Activated naive CD4-positive, alpha-beta T cell treated with anti-CD3 and anti-CD28 coated beads, Interleukin-2, amount 10 ng/mL, durations not matched to agents 7 days and 5 days (primary cell): ENCODE data around the gene ATN1.
A peak's percentile ranks its signal among the peaks of the same experiment; 100 is the strongest.

Source experiments
- CTCF ChIA-PET: fragments of 350-600 bp; sonication (Branson Sonifier 250); formaldehyde crosslinking; loops from one replicate; lab custom pipeline; 2021; ENCODE audit warnings: antibody characterized with exemption; lab: Charles Lee
- DNase-seq: peaks from one replicate; pipeline ENCODE4 v3.0.0-alpha.2; 2020
- H3K27ac Mint-ChIP-seq: one replicate; pipeline ENCODE4 v1.8.0; 2021; ENCODE audit warnings: mild to moderate bottlenecking, moderate library complexity, mixed read lengths
- H3K27me3 Mint-ChIP-seq: one replicate; pipeline ENCODE4 v1.8.0; 2021; ENCODE audit warnings: mild to moderate bottlenecking, mixed read lengths
- H3K36me3 Mint-ChIP-seq: one replicate; pipeline ENCODE4 v1.8.0; 2021; ENCODE audit warnings: mixed read lengths
- H3K4me1 Mint-ChIP-seq: one replicate; pipeline ENCODE4 v1.8.0; 2021; ENCODE audit warnings: mixed read lengths
- H3K4me3 Mint-ChIP-seq: one replicate; pipeline ENCODE4 v1.8.0; 2021; ENCODE audit warnings: mild to moderate bottlenecking, moderate library complexity, mixed read lengths
- H3K9me3 Mint-ChIP-seq: one replicate; pipeline ENCODE4 v1.8.0; 2021; ENCODE audit warnings: mixed read lengths

The ATN1 gene

DNA sequence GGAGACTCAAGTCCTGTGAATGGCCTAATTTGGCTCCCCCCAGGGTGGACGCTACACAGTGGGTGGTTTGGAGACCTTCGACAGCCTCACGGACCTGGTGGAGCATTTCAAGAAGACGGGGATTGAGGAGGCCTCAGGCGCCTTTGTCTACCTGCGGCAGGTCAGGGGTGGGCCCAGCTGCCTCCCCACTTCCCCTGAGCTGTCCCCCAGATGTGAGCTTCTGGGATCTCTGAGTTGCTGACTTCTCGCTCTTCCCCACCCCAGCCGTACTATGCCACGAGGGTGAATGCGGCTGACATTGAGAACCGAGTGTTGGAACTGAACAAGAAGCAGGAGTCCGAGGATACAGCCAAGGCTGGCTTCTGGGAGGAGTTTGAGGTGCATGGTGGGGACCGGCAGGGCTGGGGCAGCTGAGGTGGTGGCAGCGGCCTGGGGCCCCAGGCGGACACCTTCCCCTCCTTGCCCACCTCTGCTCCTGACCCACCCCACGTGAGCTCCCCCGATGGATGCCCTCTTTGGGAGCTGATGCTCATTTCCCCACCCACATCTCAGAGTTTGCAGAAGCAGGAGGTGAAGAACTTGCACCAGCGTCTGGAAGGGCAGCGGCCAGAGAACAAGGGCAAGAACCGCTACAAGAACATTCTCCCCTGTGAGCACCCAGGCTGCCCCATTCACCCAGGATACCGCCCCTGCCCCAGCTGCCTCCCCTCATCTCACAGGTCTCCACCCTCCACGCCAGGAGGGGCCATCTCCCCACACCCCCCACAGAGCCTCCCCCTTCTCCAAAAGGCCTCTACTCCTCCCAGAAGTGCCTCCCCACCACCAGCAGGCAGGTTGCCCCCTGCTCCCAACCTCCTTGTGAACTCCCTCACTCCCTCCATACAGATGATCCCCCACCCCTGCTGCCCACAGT, 27.6 kb downstream of the ATN1 start:
- peaks cover 3% of the 10 kb centered on the region for H3K27me3 Mint-ChIP-seq
- CTCF ChIA-PET, result interaction anchor here (1.5 to 12.3 kb wide), 3 partner anchors 9 to 11 kb away, joined by 5 to 491 read pairs (median 13); partner anchors contain the start of genes C12orf57, PTPN6 and RNU7-1
- H3K9me3 Mint-ChIP-seq, result no peaks in the 10 kb centered on the region
- H3K4me1 Mint-ChIP-seq, result peaks cover 73% of the 10 kb centered on the region
- H3K4me3 Mint-ChIP-seq, result peak overlapping the region; percentile 42
- H3K36me3 Mint-ChIP-seq, result peaks cover 78% of the 10 kb centered on the region
- peak; percentile 20 for DNase-seq
- peak overlapping the region; percentile 99 for H3K27ac Mint-ChIP-seq

DNA sequence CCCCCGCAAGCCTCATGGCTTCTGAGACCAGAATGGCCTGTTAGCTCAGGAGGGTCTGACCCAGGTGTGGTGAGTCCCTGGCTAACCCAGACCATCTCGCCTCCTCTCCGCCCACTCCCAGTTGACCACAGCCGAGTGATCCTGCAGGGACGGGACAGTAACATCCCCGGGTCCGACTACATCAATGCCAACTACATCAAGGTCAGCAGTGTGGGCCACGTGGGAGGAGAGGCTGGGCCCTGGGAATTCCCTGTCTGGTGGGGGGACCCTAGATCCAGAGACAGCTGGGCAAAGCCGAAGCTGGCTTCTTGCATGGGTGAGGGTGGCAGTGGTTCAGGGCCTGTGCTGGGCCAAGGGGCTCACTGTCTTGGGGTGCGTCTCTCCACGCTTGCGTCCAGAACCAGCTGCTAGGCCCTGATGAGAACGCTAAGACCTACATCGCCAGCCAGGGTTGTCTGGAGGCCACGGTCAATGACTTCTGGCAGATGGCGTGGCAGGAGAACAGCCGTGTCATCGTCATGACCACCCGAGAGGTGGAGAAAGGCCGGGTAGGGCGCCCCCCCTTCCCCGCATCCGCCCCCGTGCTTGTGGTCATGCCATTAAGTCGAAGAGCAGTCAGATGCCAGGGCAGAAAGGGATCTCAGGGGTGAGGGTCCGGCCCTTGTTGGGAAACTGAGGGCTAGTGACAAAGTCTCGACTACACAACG, 28.4 kb downstream of the ATN1 start:
- Mint-ChIP-seq H3K27ac (peak overlapping the region; percentile 99), H3K36me3 (peaks cover 85% of the 10 kb centered on the region), H3K27me3 (peaks cover 3% of the 10 kb centered on the region), H3K4me1 (peaks cover 74% of the 10 kb centered on the region), H3K9me3 (no peaks in the 10 kb centered on the region), H3K4me3 (peak overlapping the region; percentile 42)
- CTCF ChIA-PET, result interaction anchor here (1.1 to 12.3 kb wide), 4 partner anchors 8 to 84 kb away, joined by 4 to 491 read pairs (median 9); partner anchors contain the start of genes C12orf57, PTPN6 and RNU7-1
- DNase-seq, result peak; percentile 19

DNA sequence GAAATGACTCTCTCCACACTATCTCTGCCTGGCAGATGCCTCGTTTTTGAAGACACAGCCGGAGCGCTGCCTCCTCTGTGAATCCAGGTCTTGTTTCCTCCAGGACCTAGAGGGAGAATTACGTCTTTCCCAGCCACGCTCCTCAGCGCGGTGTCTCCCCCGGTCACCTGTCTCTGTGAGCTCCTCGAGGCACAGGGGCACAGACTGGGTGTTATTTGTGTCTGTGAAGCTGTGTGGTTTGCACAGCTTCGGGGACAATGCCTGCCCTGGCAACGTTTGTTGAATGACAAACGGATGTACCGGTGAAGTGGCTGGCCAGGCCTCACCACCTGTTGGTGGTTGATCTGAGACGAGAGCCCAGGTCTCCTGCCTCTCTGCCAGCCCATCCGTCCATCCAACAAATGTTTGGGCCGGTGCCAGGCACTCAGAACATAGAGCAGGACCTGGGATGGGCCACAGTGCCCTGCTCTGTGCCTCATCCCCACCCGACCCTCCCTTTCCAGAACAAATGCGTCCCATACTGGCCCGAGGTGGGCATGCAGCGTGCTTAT, 29.5 kb downstream of the ATN1 start:
- no peaks in the 10 kb centered on the region for H3K9me3 Mint-ChIP-seq
- peak overlapping the region; percentile 93 for H3K4me3 Mint-ChIP-seq
- H3K36me3 Mint-ChIP-seq, result peaks cover 90% of the 10 kb centered on the region
- peak; percentile 29 for DNase-seq
- H3K27ac Mint-ChIP-seq, result peak overlapping the region; percentile 99
- peaks cover 85% of the 10 kb centered on the region for H3K4me1 Mint-ChIP-seq
- CTCF ChIA-PET, result interaction anchor here (0.7 to 12.3 kb wide), 4 partner anchors 9 to 85 kb away, joined by 3 to 491 read pairs (median 4); partner anchors contain the start of genes C12orf57, PTPN6 and RNU7-1
- peaks cover 3% of the 10 kb centered on the region for H3K27me3 Mint-ChIP-seq

DNA sequence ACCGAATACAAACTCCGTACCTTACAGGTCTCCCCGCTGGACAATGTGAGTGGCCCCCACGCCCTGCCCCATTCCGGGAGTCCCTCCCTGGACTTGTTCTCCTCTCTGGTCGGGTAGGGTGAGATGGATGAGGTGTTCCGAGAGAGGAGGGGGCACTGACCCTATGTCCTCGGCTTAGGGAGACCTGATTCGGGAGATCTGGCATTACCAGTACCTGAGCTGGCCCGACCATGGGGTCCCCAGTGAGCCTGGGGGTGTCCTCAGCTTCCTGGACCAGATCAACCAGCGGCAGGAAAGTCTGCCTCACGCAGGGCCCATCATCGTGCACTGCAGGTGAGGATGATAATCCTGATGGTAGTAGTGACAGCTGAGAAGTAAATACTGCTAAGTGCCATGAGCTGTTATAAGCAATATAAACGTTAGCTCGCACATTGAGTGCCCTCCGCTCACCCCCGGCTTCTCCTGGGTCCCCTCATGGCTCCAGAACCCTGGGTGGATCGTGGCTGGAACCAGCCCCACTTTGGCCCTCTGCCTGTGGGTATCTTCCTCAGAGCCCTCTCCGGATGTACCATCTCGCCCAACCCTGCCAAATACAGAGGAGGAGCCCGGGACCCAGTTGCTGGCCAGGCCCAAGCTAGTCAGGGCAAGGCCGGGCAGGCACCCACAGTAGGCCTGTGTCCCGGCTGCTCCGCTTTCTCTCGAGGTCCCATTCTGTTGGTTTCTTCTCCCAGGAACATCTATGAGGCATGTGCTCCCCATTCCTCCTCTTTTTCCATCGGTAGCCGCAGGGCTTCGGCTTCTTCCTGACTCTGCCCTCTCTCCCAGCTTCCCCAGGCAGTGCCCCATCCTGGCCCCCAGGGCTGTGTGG, 30.2 kb downstream of the ATN1 start:
- peaks cover 83% of the 10 kb centered on the region for H3K36me3 Mint-ChIP-seq
- peak overlapping the region; percentile 93 for H3K4me3 Mint-ChIP-seq
- H3K27me3 Mint-ChIP-seq, result peaks cover 3% of the 10 kb centered on the region

DNA sequence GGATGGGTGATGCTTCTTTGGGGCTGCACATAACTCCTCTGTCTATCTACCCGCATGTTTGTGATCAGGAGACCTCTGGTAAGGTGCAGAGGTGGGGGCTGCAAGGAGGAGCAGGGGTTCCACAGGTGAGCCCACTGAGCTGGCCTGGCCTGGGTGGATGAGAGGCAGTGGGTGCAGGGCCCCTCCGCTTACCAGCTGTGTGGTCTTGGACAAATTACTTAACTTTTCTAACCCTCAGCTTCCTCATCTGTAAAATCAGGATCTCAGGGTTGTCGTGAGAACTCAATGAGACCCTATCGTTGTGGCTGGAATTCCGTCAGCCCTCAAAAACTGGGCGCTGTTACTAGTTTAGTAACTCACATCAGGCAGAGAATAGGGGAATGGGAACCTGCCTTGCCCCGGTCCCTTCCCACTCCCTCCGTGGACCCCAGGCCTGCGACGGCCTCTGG, 30.9 kb downstream of the ATN1 start:
- H3K36me3 Mint-ChIP-seq, result peaks cover 76% of the 10 kb centered on the region
- peak overlapping the region; percentile 93 for H3K4me3 Mint-ChIP-seq
- peaks cover 90% of the 10 kb centered on the region for H3K4me1 Mint-ChIP-seq
- H3K27ac Mint-ChIP-seq, result peak overlapping the region; percentile 99
- no peak for DNase-seq
- peaks cover 2% of the 10 kb centered on the region for H3K27me3 Mint-ChIP-seq
- H3K9me3 Mint-ChIP-seq, result no peaks in the 10 kb centered on the region
- CTCF ChIA-PET, result interaction anchor here (1.0 to 12.3 kb wide), 4 partner anchors 13 to 154 kb away, joined by 3 to 491 read pairs (median 21); partner anchors contain the start of genes C12orf57, LPCAT3, PTPN6 and RNU7-1

More for the DNA sequence above, 30.2 kb downstream of the ATN1 start:
- Mint-ChIP-seq H3K4me1 (peaks cover 89% of the 10 kb centered on the region), H3K27ac (peak overlapping the region; percentile 99), H3K9me3 (no peaks in the 10 kb centered on the region)
- DNase-seq, result peak; percentile 29
- CTCF ChIA-PET, result interaction anchor here (0.7 to 12.3 kb wide), 5 partner anchors 13 to 155 kb away, joined by 3 to 491 read pairs (median 3); partner anchors contain the start of genes C12orf57, LPCAT3, PTPN6 and RNU7-1

DNA sequence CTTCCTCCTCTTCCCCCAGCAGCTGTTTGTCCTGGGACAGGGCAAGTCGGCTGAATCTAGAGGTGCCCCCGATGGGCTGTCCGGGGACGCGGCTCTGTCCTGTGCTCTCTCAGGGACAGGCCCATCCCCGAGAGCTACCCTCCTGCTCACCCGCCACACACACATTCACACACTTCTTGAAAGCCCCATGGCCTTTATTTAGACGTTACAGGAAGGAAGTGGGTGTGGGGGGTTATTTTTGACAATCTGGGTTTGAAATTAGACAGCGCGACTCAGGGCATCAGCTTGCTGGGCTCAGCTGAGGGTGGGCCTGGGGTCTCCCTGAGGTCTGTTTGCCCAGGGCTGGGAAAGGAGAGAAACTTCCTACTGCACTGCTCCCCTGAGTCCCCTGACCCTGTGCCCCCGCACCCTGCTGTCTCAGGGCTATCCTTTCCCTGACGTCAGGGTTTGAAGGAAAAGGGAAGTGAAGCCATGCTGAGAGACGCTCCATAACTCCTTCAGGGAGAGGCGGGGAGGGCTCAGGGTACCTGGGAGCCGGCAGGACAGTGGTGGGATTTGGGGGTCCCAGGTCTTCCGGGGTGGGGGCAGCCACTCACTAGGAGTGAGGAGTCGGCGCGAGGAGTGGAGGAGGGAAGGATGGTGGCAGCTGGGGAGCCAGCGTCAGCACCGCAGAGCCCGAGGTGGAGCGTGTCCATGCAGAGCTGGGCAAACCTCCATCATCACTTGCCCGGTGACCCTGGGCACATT, 31.5 kb downstream of the ATN1 start:
- peaks cover 90% of the 10 kb centered on the region for H3K4me1 Mint-ChIP-seq
- H3K27ac Mint-ChIP-seq, result peak overlapping the region; percentile 99
- peaks cover 70% of the 10 kb centered on the region for H3K36me3 Mint-ChIP-seq
- no peaks in the 10 kb centered on the region for H3K9me3 Mint-ChIP-seq
- peak overlapping the region; percentile 93 for H3K4me3 Mint-ChIP-seq
- H3K27me3 Mint-ChIP-seq, result no peaks in the 10 kb centered on the region
- peak; percentile 80 for DNase-seq
- CTCF ChIA-PET, result interaction anchor here (0.7 to 12.3 kb wide), 4 partner anchors 14 to 59 kb away, joined by 3 to 491 read pairs (median 21); partner anchors contain the start of genes C12orf57, LPCAT3, PTPN6 and RNU7-1

DNA sequence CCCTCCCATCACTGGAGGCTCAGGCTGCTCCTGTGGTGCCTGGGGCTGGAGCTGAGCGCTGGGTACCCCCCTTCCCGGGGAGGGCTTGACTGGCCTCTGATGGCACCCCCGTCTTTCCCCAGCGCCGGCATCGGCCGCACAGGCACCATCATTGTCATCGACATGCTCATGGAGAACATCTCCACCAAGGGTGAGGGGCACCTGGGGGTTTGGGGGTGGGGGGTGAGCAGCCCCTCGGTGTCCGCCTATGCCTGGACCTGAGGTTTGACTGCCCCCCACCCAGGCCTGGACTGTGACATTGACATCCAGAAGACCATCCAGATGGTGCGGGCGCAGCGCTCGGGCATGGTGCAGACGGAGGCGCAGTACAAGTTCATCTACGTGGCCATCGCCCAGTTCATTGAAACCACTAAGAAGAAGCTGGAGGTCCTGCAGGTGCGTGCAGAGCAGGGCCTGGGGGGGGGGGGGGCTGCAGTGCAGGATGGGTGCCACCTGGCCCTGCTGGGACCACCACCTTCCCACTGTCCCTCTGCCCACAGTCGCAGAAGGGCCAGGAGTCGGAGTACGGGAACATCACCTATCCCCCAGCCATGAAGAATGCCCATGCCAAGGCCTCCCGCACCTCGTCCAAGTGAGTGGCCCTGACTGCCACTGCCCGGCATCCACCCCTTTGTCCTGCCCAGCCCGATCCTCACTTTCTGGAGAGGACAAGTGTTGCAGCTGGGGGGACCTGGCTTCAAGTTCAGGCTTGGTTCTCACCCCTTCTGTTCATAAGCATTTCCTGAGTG, 32.2 kb downstream of the ATN1 start:
- Mint-ChIP-seq H3K4me3 (peak overlapping the region; percentile 93), H3K36me3 (peaks cover 63% of the 10 kb centered on the region), H3K4me1 (peaks cover 90% of the 10 kb centered on the region), H3K27ac (peak overlapping the region; percentile 99), H3K9me3 (no peaks in the 10 kb centered on the region), H3K27me3 (no peaks in the 10 kb centered on the region)
- peak; percentile 21 for DNase-seq
- CTCF ChIA-PET, result interaction anchor here (1.0 to 12.3 kb wide), 5 partner anchors 15 to 149 kb away, joined by 3 to 491 read pairs (median 4); partner anchors contain the start of genes C12orf57, C1RL, PTPN6 and RNU7-1

DNA sequence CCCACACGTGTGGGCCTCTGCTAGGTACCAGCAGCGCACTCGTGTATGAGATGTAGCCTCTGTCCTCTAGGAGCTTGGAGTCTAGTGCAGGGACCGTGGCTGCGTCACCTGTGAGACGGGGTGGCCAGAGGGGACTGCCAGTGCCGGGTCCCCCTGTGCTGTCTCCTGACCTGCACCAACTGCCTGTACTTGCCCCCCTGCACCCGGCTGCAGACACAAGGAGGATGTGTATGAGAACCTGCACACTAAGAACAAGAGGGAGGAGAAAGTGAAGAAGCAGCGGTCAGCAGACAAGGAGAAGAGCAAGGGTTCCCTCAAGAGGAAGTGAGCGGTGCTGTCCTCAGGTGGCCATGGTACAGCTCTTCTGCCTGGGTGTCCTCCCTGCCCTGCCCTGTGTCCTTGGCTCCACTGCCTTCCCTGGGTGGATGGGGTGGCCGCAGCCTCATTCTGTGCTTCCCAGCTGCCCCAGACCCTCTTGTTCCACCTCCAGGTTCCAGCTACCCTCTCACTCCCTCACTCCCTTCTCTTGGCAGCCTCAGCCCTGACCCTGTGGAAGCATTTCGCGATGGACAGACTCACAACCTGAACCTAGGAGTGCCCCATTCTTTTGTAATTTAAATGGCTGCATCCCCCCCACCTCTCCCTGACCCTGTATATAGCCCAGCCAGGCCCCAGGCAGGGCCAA, 33.0 kb downstream of the ATN1 start:
- CTCF ChIA-PET, result interaction anchor here (0.7 to 12.3 kb wide), 10 partner anchors 15 to 152 kb away, joined by 3 to 491 read pairs (median 4); partner anchors contain the start of genes C12orf57, C1RL, PTPN6 and RNU7-1
- Mint-ChIP-seq H3K36me3 (peaks cover 63% of the 10 kb centered on the region), H3K27ac (peak overlapping the region; percentile 99), H3K9me3 (no peaks in the 10 kb centered on the region), H3K4me3 (peak overlapping the region; percentile 93), H3K27me3 (no peaks in the 10 kb centered on the region), H3K4me1 (peaks cover 90% of the 10 kb centered on the region)
- peak; percentile 57 for DNase-seq

DNA sequence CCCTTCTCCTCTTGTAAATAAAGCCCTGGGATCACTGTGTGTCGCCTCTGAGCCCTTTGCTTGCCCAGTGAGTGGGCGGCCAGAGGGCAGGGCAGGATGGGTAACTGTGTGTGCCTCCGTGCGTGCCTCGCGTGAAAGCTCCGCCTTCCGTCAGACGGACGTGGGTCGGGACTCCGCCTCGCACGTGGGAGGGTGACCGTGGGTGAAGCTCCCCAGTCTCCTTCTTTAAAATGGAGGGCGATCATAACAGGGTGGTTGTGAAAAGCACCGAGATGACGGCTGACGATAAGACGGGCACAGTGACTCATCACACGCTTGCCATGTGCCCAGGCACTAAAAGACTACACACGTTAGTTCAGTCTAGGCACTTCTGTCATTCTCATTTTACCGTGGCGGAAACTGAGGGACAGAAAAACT, 33.5 kb downstream of the ATN1 start:
- peak overlapping the region; percentile 93 for H3K4me3 Mint-ChIP-seq
- H3K4me1 Mint-ChIP-seq, result peaks cover 88% of the 10 kb centered on the region
- no peaks in the 10 kb centered on the region for H3K9me3 Mint-ChIP-seq
- DNase-seq, result peak; percentile 86
- no peaks in the 10 kb centered on the region for H3K27me3 Mint-ChIP-seq
- H3K27ac Mint-ChIP-seq, result peak overlapping the region; percentile 99
- CTCF ChIA-PET, result interaction anchor here (0.7 to 12.3 kb wide), 10 partner anchors 16 to 151 kb away, joined by 3 to 491 read pairs (median 4); partner anchors contain the start of genes C12orf57, C1RL, PTPN6 and RNU7-1
- H3K36me3 Mint-ChIP-seq, result peaks cover 60% of the 10 kb centered on the region

DNA sequence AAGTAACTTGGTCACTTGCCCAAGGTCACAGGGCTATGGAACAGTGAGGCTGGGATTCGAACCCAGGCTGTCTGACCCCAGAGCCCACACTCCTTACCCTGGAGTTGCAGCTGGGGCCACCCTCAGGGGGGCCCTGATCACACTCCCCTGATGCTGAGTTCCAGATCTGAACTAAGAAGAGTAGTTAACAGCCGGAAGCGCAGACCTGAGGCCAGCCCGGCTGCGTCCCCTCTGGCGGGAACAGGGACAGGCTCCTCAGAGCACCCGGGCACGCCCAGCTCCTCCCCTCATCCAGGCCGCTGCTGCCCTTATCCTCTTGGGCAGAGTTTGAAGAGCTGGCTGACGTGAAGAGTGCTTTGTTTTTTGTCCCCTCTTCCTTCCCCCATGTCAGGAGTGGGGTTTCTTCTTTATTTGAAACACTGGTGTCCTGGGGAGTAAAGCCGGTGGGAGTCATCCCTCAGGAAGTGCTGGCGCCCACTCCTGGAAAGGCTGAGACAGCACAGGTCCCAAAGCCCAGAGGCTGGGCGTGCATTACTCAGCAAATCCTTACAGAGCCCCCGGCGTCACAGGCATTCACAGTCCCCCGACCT, 34.0 kb downstream of the ATN1 start:
- Mint-ChIP-seq H3K4me3 (peak overlapping the region; percentile 93), H3K4me1 (peaks cover 86% of the 10 kb centered on the region), H3K9me3 (no peaks in the 10 kb centered on the region), H3K36me3 (peaks cover 58% of the 10 kb centered on the region), H3K27me3 (no peaks in the 10 kb centered on the region), H3K27ac (peak overlapping the region; percentile 99)
- peak; percentile 62 for DNase-seq
- CTCF ChIA-PET, result interaction anchor here (1.0 to 12.3 kb wide), 7 partner anchors 16 to 151 kb away, joined by 3 to 491 read pairs (median 5); partner anchors contain the start of genes C12orf57, C1RL, PTPN6 and RNU7-1
